Esophagus mucosa (tissue), 1 donor: ENCODE measurements around the gene SMLR1. TPM values are rescaled to one million over a fixed set of nuclear protein-coding genes. Genes with fewer than 3 reads are reported as not detected.
"Not testable (repeated sequence)": the region's sequence is repeated elsewhere in the genome, so short reads cannot be mapped to it uniquely, and the experiment has no call there.

Source experiments
- ATAC-seq: fragments of 200-7000 bp; cut with Tn5 transposase; one replicate; pipeline ENCODE4 v1.9.1; 2020
- total RNA-seq: library from RNA; stranded (reverse); gene quantifications from one replicate; pipeline ENCODE4 v1.2.4, GENCODE V29; 2023
- donor health status: DM: yes; HTN: yes; CAD: no.

SMLR1 gene
- total RNA-seq = not detected

DNA sequence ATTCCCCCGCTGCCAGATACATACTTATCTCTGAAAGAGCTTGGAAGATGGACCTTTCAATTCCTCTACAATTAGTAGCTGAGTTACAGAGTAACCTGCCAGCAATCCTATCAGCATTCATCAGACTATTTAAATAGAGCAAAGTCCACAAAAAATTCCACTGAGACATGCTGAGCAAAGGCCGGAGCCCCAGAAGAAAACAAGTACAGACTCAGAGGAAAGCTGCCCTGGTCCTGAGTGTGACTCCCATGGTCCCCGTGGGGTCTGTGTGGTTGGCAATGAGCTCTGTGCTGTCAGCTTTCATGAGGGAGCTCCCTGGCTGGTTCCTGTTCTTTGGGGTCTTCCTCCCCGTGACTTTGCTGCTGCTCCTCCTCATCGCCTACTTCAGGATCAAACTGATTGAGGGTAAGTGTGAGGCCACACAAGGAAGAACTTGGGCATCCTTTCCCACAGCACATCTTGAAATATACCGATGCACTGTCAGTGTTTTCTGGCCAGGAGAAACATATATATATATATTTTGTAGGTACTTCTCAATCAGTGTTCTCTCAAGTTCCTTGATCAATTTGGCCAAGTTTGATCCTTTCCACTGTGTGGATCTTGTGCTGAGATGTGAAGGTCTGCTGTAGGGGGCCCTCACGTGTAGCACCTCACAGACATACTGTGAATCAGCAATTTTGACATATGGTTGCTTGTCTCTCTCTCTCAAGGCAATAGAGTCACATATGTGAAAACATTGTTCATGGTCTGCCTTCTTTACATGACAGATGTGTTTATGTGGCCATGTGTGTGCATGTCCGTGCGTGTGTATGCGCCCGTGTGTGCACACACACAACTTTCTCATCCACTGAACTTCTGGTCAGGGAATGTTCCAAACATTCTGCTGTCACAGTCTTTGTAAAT is at the start of gene SMLR1:
Gene SMLR1, plus strand, starts transcription at position 160 of the 903 bp plus-strand sequence. Its CDS starts 8 bp downstream, at position 168.
- ATAC-seq = no peak

DNA sequence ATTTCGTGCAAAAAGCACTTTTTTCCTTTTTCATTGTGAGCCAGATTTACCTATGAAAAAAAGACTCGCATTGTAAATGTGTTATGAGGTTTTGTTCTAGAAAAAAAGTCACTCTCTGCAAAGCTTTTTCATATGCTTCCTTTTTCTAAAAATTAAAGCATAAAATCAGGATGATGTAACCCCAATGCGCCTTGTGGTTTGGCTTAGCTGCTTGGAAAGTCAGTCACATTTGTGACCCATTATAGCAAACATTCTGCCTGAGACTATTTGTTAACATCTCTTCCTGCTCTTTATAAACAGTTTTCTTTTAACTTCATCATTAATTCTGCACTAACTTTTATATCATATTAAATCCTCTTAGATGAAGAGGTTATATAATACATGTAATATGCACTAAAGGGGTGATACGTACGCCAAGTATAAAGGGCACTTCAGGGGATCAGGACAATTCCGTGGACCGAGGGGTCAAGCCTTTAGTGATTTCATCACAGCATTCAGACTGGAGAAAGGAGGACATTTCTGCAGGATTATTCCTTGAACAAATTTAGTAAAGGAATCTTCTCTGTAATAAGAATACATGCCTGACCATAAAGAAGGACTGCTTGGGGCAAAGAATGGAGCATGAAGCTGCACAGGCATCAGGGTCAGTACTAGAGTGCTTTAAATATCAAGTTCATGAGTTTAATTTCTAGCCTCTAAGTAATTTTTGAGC is 48.1 kb upstream of the SMLR1 start:
- no peak for ATAC-seq

DNA sequence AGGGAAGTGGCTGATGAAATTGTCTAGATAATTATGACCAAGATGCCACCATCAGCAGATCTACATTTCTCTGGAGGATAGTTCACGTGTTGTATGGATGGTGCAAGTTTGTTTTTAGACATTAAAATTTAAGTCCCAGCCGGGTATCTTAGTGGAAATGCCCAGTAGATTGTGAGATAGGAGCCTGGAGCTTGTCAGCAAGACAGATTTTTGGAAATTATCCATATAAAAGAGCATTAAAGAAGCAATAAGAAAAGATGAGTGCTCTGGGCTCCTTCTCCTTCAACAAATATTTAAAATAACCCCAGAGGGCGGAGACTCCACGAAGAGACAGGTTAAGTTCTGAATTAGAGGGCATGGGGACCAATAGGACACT is 47.6 kb upstream of the SMLR1 start:
- no peak for ATAC-seq

DNA sequence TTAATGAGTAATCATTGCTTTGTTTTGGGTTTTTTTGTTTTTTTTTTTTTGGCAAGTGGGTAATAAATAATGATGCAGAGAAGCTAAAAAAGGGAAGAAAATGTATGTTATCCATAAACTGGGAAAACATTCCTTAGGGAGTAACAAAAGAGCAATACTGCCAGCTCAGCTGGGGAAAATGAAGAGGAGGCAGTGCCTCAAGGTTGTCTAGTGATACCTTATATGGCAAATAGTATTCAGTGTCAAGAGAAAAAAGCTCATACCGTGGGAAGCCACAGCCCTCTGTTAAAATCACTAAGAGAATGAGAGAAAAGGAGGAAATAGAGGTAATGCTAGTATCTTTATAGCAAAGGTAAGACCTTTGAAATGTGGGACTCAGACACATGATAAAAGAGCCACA is 47.1 kb upstream of the SMLR1 start:
- no peak for ATAC-seq

DNA sequence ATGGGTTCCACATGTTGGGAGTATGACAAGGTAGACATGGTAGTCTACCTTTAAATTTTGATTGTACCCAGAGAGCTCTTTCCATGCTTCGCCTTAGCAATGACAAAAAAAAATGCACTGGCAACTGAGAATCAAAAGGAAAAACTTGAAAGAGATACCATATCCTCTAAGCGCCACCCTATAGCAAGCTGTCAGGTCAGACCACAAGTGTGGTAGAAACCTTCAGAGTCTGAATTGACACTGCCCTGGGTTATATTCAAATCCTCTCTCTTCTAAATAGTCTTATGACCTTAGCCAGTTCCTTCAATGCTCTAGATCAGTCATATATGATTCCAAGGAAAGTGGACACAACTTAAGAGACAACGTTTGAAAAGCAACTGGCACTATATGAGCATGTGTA is 45.6 kb upstream of the SMLR1 start:
- ATAC-seq = no peak

DNA sequence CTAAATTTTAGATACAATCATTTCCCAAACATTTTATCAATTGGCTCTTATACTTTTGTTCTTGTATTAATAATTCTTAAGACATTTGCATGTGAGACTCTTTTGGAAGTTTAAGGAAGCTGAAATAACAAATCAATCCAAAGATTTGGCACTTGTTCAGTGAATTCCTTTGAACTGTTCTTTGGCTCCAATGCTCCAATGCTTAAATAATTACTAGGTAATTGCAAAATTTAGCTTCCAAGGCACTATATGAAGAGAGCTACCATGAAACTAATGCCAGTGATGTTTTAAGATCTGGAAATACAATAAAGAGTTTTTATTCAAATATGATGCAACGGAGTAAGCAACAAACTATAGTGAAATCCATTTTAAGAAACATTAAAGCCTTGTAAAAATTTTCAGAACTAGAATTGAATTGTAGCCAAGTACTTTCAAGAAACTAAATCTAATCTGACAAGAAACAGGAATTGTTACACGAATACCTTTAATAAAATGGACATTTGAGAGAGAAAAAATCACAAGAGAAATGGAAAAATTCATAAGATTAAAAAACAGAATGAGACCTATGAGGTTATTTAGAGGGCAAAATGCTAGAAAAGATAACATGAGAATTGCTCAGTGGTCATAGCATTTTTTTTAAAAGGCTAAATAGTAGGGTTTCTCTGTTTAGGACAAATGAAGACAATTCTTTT is 43.6 kb upstream of the SMLR1 start:
- no peak for ATAC-seq

DNA sequence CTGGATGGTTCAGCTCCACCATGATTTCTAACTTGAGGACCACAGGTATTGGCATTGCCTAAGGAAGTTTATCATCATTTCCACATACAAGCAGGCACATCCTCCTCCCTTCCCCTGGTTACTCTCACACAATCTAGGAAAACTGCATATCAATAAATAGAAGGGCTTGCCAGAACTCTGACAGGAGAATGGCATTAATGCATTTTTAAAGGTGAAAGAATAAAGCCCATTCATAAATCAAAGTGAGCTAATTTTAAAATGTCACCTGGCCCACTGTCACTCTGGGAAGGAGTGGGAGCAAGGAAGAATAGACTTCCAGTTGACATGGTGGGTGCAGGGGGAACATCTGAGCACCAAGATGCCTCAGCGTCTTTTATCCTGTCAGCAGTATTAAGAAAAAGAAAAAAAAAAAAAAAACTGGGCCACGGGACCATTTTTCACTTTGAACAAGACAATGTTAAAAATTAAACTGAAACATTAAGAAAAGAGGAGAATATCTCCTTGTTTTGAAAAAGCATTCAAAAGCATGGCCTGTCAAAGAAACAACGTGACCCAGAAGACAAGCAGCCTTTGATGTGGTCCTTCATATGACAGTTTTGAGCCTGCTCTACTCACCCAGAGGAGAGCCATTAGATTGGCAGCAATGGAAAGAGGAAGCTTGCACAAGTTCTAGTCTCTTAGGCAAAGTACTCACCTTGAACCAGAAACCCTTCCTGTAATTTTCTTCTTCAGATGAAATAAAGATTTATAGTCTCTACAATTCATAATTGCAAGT is 39.3 kb upstream of the SMLR1 start:
- no peak for ATAC-seq

DNA sequence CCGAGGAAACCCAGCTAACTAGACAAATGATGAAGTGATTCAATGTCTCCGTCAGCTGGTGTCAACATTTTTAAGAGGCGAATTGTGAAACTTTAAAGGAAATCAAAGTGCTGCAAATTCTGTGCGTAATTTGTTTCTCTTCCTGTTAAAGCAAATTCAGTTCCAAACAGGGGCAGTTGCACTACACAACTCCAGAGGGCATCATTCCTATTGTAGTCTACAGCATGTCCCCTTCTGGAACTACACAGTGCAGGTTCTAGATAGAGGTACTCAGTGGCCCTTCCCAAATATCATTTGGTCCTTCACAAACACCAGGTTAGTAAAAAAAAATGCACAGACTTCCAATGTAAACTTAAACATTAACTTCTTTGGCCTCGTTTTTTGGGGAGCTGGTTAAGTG is 38.3 kb upstream of the SMLR1 start:
- no peak for ATAC-seq

DNA sequence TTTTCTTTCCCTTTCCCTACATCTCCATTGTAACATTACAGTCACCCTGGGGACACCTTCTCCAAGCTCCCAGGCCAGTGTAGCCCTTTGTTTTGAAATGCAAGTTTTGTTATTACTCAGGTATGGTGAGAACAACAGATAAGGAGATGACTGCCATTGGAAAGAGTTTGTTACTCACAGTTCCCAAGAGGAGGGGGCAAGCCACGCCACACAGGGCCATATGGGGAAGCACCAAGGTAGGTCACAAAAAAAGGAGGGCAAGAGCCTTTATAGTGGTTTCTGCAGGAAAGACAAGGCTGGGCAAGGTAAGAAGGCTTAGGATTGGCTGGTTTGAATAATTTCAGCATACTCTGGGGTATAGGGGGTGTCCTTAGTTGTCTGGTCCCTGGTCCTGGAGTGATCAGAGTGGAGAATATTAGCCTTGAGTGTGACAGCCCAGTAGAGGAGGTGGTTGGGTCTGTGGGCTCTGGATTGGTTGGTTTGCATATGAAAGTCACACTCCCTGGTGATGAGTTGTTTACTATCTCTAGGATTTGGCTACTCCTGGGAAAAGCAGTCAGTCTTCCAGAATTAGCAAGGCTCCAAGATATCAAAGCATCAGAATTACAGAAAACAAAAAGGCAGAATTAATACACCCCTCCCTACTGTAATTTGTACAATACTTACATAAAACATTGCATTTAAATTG is 33.1 kb upstream of the SMLR1 start:
- ATAC-seq = no peak

DNA sequence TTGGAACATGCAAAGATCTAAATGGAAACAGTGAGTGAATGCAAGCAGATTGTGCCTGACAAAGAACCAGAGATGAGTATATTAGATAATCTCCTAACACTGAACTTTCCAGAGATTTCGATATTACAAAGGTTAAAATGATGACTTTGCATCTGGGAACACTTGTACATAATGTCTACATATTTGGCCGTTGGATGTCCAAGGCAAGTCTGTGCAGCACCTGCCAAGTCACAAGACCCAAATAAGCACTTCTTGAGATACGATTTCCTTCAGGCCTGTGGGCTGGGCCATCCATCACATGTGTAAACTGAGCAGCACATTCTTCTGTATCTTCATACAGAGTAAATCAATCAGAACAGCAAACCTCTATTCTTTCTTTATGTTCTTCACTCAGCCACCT is 32.5 kb upstream of the SMLR1 start:
- no peak for ATAC-seq

DNA sequence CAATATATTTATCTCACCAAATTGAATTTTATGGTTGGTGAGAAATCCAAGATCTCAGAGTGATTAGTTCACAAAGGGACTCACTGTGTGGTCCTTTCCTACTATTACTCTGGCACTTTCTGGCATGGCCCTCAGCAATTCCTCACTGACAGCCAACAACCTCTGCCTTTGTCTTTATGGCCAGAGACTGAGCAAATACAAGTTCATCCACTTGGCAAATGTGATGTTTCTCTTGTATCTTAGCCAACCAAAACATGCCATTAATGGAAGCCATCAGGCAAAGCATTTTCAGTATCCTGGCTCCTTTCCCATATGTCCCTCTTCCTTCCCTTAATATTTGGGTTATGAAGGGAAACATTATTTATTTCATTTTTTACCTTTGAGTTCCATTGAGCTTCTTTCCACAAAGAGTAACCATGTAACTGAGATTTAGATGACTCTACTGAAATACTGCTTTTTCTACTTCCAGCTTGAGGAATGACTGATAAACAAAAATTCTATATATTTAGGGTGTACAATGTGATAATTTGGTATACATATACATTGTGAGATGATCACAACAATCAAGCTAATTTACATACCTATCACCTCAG is 30.8 kb upstream of the SMLR1 start:
- no peak for ATAC-seq

DNA sequence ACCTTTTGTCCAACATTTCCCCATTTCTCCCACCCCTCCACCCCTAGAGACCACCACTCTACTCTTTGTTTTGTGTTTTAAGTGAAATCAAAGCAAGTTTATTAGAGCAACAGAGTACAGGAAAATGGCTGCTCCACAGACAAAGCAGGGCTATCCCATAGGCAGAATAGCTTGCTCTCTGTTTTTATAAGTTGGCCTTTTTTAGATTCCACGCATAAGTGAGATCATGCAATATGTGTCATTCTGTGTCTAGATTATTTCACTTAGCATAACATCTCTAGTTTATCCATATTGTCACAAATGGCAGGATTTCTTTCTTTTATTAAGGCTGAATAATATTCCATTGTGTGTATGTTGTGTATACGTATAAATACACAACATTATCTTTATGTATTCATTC is 30.1 kb upstream of the SMLR1 start:
- ATAC-seq = no peak

DNA sequence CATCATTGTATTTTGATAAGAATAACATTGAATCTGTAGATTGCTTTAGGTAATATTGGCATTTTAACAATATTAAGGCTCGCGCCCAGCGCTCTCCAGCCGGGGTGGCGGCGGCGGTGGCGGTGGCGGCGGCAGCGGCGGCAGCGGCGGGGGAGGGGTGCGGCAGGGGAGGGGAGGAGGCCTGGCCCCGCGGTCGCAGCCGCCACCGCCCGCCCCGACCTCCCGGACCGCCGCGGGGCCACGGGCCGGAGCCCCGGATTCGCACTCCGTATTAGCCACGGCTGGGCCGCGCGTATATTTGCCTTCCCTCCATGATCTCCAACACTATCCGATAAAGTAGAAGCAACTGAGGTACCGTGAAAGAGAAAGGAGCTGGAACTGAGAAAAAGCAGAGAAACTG is 25.8 kb upstream of the SMLR1 start:
- not testable (repeated sequence) for ATAC-seq

DNA sequence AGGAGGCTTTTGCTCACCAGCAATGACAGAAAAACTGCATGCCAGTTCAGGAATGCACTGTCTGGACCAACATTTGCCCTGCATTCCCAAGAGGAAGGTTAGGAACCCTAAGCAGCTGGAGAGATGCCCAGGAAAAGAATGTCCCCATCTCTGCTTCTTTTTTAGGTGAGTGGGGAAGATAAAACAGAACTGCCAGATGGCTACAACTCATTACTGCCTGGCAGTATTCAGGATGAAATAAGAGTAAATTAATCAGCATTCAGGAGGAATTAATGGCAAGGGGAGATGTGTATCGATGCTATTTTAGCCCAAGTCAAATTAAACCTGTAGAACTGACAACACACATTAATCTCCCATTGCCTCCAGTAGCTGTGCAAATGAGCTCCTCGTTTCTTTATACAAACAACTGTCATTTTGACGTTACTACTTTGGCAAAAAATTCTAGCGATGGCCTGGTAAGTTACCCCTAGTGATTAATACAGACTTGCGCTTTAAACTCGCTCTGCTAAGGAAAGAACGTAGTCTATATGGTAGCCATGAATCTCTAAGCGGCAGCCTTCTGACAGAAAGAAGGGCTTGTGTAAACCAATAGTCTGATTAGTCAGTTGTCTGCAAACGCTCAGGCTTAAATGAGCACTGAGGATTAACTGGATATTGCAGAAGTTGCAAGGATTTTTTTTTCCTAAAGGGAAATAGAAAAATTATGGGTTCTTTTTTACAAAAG is 16.7 kb upstream of the SMLR1 start:
- ATAC-seq = no peak

DNA sequence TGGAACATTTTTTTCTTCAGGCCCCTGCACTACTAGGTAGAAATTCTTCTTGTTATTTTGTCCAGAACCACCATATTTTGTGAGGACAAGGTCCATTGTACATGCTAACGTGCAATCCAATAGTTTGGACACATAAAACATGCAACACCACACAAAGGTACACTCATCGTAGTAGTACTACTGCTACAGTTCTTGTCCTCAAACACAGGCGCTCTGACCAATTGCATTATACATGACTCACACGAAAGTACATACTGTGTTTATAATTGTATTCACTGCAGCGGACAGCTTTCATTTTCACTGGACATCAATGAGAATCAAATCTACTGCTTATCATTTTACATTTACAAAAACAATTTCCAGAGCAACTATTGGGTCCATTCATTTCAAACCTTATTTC is 15.3 kb upstream of the SMLR1 start:
- ATAC-seq = no peak

DNA sequence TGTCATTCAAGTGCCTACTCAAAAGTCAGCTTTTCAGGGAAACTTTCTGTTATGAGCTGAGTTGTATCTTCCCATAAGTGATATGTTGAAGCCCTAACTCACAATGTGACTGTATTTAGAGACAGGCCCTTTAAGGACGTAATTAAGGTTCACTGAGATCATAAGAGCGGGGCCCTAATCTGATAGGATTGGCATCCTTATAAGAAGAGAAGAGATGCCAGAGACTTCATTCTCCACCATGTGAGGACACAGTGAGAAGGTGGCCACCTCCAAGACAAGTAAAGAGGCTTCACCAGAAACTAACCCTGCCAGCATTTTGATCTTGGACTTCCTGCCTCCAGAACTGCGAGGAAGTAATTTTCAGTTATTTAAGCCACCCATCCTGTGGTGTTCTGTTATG is 12.7 kb upstream of the SMLR1 start:
- no peak for ATAC-seq

DNA sequence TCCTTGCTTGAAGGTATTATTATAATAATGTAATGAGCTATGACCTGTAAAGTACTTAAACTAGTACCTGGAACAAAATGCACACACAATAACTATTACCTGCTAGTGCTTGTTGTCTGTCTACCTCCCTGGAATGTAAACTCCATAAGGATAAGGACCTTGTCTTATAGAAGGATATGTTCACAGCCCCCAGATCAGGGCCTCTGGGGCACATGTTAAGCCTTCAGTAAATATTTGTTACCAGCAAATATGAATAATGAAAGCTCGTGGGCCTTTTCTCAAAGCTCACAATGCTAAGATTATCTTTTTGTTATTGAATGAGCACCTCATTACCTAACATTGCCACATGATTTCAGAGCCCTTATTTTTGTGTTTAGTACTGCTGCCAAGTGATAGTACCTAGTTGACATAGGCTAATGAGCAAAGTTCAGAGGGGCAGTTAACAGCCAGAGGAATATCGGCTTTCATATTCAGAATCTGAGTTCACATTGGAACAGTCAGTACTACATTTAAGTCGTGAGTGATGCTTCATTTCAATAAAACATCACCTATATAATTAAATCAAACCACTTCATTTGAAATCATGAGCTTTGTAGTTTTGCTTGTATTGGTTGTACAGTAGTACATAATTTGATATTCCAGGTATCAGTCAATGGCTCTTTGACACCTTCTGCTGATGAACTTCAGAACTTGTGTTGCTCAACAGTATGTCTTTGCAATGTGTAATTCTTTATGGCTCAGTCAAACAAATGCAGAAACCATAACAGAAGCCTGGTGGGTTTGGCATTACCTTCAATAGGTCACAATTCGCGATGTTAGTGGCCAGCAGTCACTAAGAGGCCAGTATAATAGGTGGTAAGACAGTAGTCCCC is 11.8 kb upstream of the SMLR1 start:
- no peak for ATAC-seq

DNA sequence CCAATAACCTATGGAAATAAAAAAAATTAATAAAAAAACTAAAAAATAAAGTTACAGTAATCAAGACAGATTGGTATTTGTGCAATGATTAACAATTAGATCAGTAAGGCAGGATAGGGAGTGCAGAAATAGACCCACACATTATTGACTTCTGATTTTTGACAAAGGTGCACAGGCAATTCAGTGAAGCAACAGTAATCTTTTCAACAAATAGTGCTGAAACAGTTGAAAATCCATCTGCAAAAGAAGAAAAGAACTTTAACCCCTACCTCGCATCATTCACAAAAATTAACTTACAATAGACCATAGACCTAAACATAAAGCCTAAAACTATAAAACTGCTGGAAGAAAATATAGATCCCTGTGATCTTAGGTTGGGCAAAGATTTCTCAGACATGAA is 4.5 kb upstream of the SMLR1 start:
- ATAC-seq = no peak

DNA sequence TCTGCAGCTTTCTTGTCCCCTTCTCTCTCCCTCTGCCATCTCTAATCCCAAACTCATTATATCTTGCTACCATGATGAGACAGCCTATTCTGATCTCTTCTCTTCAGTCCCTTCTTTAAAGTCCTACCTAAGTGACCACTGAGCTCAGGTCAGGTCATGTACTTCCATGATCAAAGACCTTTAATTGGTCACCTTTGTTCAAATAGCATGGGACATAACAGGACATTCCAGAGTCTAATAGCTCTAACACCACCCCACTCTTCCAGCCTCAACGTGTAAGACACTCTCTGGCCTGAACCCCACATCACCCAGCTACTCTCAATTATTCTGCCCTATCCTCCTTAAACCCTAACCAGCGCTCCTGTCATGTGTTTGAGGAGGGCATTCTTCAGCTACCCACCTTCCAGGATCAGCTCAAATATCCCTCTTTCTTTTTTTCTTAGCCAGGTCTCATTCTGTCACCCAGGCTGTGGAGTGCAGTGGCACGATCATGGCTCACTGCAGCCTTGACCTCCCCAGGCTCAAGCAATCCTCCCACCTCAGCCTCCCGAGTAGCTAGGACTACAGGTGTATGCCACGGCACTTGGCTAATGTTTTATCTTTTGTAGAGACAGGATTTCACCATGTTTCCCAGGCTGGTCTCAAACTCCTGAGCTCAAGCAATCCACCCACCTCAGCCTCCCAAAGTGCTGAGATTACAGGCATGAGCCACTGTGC is 2.1 kb upstream of the SMLR1 start:
- no peak for ATAC-seq
